ENCODE results near the gene CNTNAP1. TPM values are rescaled to one million over a fixed set of nuclear protein-coding genes. Genes with fewer than 3 reads are reported as not detected.
A peak's percentile ranks its signal among the peaks of the same experiment; 100 is the strongest.

The CNTNAP1 gene
- total and polyA plus RNA-seq, 9 of the 15 experiments (the other 6 are each of a cell fraction or from before 2014, with no cell fraction given), result 0.10 to 1.8 (median 0.62) TPM

GRCh38 chr17:42744806-42745617, 62.7 kb downstream of the CNTNAP1 start, which contains the start of gene EZH1 (continued):
- TF ChIP-seq, protein P1, sequence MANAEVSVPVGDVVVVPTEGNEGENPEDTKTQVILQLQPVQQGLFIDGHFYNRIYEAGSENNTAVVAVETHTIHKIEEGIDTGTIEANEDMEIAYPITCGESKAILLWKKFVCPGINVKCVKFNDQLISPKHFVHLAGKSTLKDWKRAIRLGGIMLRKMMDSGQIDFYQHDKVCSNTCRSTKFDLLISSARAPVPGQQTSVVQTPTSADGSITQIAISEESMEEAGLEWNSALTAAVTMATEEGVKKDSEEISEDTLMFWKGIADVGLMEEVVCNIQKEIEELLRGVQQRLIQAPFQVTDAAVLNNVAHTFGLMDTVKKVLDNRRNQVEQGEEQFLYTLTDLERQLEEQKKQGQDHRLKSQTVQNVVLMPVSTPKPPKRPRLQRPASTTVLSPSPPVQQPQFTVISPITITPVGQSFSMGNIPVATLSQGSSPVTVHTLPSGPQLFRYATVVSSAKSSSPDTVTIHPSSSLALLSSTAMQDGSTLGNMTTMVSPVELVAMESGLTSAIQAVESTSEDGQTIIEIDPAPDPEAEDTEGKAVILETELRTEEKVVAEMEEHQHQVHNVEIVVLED (CRISPR knock-in tag; IDR thresholded peaks at IDR 0.05), result no peak; the same call in 1 of the 2 replicates
- TF ChIP-seq ZNF212 (CRISPR knock-in tag; IDR thresholded peaks at IDR 0.05), result no peak
- TF ChIP-seq ARNT (IDR thresholded peaks at IDR 0.05), result no peak
- no peak for TF ChIP-seq COPS2 (conservative IDR thresholded peaks at IDR 0.05)
- TF ChIP-seq CBX8 (IDR thresholded peaks at IDR 0.05; ENCODE audit: borderline replicate concordance, extremely low read depth, low read depth, low read length, poor library complexity, severe bottlenecking), result no peak
- TF ChIP-seq ZNF445 (CRISPR knock-in tag; IDR thresholded peaks at IDR 0.05; ENCODE audit: low read depth), result no peak
- TF ChIP-seq ZC3H11A (IDR thresholded peaks at IDR 0.05; ENCODE audit: low read depth, low read length), result no peak
- TF ChIP-seq, protein P2, sequence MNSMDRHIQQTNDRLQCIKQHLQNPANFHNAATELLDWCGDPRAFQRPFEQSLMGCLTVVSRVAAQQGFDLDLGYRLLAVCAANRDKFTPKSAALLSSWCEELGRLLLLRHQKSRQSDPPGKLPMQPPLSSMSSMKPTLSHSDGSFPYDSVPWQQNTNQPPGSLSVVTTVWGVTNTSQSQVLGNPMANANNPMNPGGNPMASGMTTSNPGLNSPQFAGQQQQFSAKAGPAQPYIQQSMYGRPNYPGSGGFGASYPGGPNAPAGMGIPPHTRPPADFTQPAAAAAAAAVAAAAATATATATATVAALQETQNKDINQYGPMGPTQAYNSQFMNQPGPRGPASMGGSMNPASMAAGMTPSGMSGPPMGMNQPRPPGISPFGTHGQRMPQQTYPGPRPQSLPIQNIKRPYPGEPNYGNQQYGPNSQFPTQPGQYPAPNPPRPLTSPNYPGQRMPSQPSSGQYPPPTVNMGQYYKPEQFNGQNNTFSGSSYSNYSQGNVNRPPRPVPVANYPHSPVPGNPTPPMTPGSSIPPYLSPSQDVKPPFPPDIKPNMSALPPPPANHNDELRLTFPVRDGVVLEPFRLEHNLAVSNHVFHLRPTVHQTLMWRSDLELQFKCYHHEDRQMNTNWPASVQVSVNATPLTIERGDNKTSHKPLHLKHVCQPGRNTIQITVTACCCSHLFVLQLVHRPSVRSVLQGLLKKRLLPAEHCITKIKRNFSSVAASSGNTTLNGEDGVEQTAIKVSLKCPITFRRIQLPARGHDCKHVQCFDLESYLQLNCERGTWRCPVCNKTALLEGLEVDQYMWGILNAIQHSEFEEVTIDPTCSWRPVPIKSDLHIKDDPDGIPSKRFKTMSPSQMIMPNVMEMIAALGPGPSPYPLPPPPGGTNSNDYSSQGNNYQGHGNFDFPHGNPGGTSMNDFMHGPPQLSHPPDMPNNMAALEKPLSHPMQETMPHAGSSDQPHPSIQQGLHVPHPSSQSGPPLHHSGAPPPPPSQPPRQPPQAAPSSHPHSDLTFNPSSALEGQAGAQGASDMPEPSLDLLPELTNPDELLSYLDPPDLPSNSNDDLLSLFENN (IDR thresholded peaks at IDR 0.05; ENCODE audit: low read depth in 2 of 2, low read length in 2 of 2), result 0 out of 4 replicates have a peak, but pooled peaks of 1 of the 2 experiments have one; percentile 45
- TF ChIP-seq, protein P3, sequence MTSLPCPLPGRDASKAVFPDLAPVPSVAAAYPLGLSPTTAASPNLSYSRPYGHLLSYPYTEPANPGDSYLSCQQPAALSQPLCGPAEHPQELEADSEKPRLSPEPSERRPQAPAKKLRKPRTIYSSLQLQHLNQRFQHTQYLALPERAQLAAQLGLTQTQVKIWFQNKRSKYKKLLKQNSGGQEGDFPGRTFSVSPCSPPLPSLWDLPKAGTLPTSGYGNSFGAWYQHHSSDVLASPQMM (CRISPR knock-in tag; IDR thresholded peaks at IDR 0.05), result no peak
- peak in 2 of 3 experiments; percentile 28 to 54 for TF ChIP-seq YY1 (IDR thresholded peaks at IDR 0.05; ENCODE audit: borderline replicate concordance in 1 of 3, control insufficient read depth in 1 of 3, extremely low read depth in 1 of 3, insufficient read depth in 3 of 3, insufficient read length in 1 of 3, insufficient replicate concordance in 2 of 3, low read depth in 1 of 3, low read length in 2 of 3)
- 0 out of 4 replicates have a peak, but pooled peaks of 1 of the 2 experiments have one; percentile 25 for TF ChIP-seq UBTF (IDR thresholded peaks at IDR 0.05; ENCODE audit: borderline replicate concordance in 1 of 2, low read depth in 2 of 2, low read length in 2 of 2)
- no peak for TF ChIP-seq ARHGAP35 (IDR thresholded peaks at IDR 0.05; ENCODE audit: partially characterized antibody)
- TF ChIP-seq RCOR1 (IDR thresholded peaks at IDR 0.05; ENCODE audit: borderline replicate concordance in 1 of 2, low read depth in 2 of 2, low read length in 2 of 2), result no peak
- TF ChIP-seq RBM22 (IDR thresholded peaks at IDR 0.05; ENCODE audit: low read depth, low read length, poor library complexity, severe bottlenecking), result no peak
- TF ChIP-seq SNIP1 (IDR thresholded peaks at IDR 0.05; ENCODE audit: low read depth), result no peak

All from K562 (cell line).